Vagina (tissue), 2 donors: Measurements from ENCODE around the gene MMRN2.

ENCODE experiments used
- CTCF ChIP-seq, 3 experiments: fragments of 450-650 bp in 2 of 3; fragments of 200-600 bp in 1 of 3; sonication (generic) in 1 of 3; IDR thresholded peaks; one replicate each; pipeline ENCODE4 v1.5.1; 2017 to 2019; ENCODE audit warnings: antibody characterized with exemption in 3 of 3, mild to moderate bottlenecking in 2 of 3, moderate library complexity in 2 of 3
- POLR2A ChIP-seq, 2 donors: fragments of 450-650 bp; IDR thresholded peaks; one replicate each; pipeline ENCODE4 v1.6.1; 2017; ENCODE audit warnings: antibody characterized with exemption in 2 of 2, mild to moderate bottlenecking in 2 of 2, moderate library complexity in 2 of 2

DNA sequence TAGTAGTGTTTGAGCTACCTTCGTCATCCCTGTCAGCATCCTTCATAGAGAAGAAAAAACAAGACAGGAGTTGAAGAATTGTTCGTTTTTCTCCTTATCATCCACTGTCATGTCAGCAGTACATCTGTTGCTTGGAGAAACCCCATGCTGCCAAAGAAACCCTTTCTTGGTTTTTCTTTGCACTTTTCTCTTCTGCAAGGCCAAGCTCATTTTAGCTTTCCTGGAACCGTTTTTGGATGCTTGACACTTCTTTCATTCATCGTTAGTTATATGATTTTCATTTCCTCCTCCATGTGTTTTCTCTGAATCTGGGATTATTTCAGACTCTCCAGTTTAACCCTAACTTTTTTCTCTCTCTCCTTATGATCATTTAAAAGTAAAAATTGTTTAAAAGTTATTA lies 58.9 kb downstream of the MMRN2 start:
- TF ChIP-seq CTCF (IDR thresholded peaks at IDR 0.05) (no peak), POLR2A (IDR thresholded peaks at IDR 0.05) (no peak)
